ENCODE results near the gene SEC22C.
"Not testable (repeated sequence)": the region's sequence is repeated elsewhere in the genome, so short reads cannot be mapped to it uniquely, and the experiment has no call there.

Gene SEC22C

GRCh38 chr3:42579346-42579745 lies 2.4 kb downstream of the SEC22C start:
- not testable (repeated sequence) for DNase-seq

GRCh38 chr3:42578054-42578453 lies 3.7 kb downstream of the SEC22C start:
- DNase-seq: no peak

- DNase-seq: no peak
These were observed 6.5 kb downstream of the SEC22C start for GRCh38 chr3:42575137-42575741.

GRCh38 chr3:42572278-42572677 lies 9.5 kb downstream of the SEC22C start:
- peak; percentile 12 to 39 for DNase-seq

- no peak for DNase-seq
These were observed 12.1 kb downstream of the SEC22C start for GRCh38 chr3:42569593-42570142.

GRCh38 chr3:42562047-42562907 lies 19.5 kb downstream of the SEC22C start:
- DNase-seq: no peak

- peak; percentile 22 to 67 for DNase-seq
These were observed 23.9 kb downstream of the SEC22C start for GRCh38 chr3:42557854-42558253.

- not testable (repeated sequence) for DNase-seq
These were observed 24.9 kb downstream of the SEC22C start for GRCh38 chr3:42556817-42557216.

GRCh38 chr3:42556089-42556632 lies 25.6 kb downstream of the SEC22C start:
- peak in 1 of 2 donors; percentile 72 for DNase-seq

GRCh38 chr3:42552830-42553229 lies 28.9 kb downstream of the SEC22C start:
- DNase-seq: no peak

GRCh38 chr3:42550250-42550649 lies 31.5 kb downstream of the SEC22C start:
- DNase-seq: no peak

- no peak for DNase-seq
These were observed 32.6 kb downstream of the SEC22C start for GRCh38 chr3:42549131-42549530.

GRCh38 chr3:42547401-42547945 lies 34.3 kb downstream of the SEC22C start:
- DNase-seq: peak; percentile 49 to 69

GRCh38 chr3:42546691-42547213 lies 35.0 kb downstream of the SEC22C start:
- no peak for DNase-seq

GRCh38 chr3:42545284-42545900 lies 36.4 kb downstream of the SEC22C start:
- no peak for DNase-seq

- DNase-seq: no peak
These were observed 37.1 kb downstream of the SEC22C start for GRCh38 chr3:42544492-42545283.

- DNase-seq: no peak
These were observed 40.7 kb downstream of the SEC22C start for GRCh38 chr3:42541079-42541478.

GRCh38 chr3:42539871-42540714 lies 41.7 kb downstream of the SEC22C start:
- peak; percentile 44 to 72 for DNase-seq

GRCh38 chr3:42537350-42537749 lies 44.4 kb downstream of the SEC22C start:
- no peak for DNase-seq

GRCh38 chr3:42535981-42536784 lies 45.6 kb downstream of the SEC22C start:
- peak; percentile 42 to 62 for DNase-seq

Measured in CD4-positive, alpha-beta T cell treated with Interferon alpha-2 for 1 hour (primary cell).